Activated B cell treated with CpG ODN at 0.5 μM for 24 hours (primary cell): Measurements from ENCODE around the gene IL22RA1. TPM values are rescaled to one million over a fixed set of nuclear protein-coding genes. Genes with fewer than 3 reads are reported as not detected.

Experiments used
- ATAC-seq: fragments of 200-7000 bp; cut with Tn5 transposase; one replicate; pipeline ENCODE4 v1.10.0; 2021; ENCODE audit warnings: low read depth, mild to moderate bottlenecking, moderate library complexity
- CTCF ChIA-PET: fragments of 350-600 bp; sonication (Branson Sonifier 250); formaldehyde crosslinking; loops from one replicate; lab custom pipeline; 2021; ENCODE audit warnings: antibody characterized with exemption; lab: Charles Lee
- POLR2A ChIA-PET: fragments of 350-600 bp; sonication (Branson Sonifier 250); formaldehyde crosslinking; loops from one replicate; lab custom pipeline; 2021; ENCODE audit warnings: antibody characterized with exemption; lab: Charles Lee
- DNase-seq: peaks from one replicate; pipeline ENCODE4 v3.0.0; 2022
- H3K27ac Mint-ChIP-seq: one replicate; pipeline ENCODE4 v1.8.0; 2020; ENCODE audit warnings: mixed read lengths
- H3K27me3 Mint-ChIP-seq: one replicate; pipeline ENCODE4 v1.8.0; 2021; ENCODE audit warnings: mixed read lengths
- H3K36me3 Mint-ChIP-seq: one replicate; pipeline ENCODE4 v1.8.0; 2021; ENCODE audit warnings: low read depth, mixed read lengths
- H3K4me1 Mint-ChIP-seq: one replicate; pipeline ENCODE4 v1.8.0; 2021; ENCODE audit warnings: mixed read lengths
- H3K4me3 Mint-ChIP-seq: one replicate; pipeline ENCODE4 v1.8.0; 2020; ENCODE audit warnings: mild to moderate bottlenecking, mixed read lengths
- H3K9me3 Mint-ChIP-seq: one replicate; pipeline ENCODE4 v1.8.0; 2020; ENCODE audit warnings: mixed read lengths
- intact Hi-C: fragments of 100-400 bp; cut with micrococcal nuclease; formaldehyde crosslinking; loops from one replicate; pipeline ENCODE4 v1.15.1; 2024
- total RNA-seq: library from RNA; stranded (reverse); gene quantifications from 2 replicates; pipeline ENCODE4 v1.2.3, GENCODE V29; 2022
- TF ChIP-seq, protein P1 (sequence below): fragments of 200-600 bp; IDR thresholded peaks from one replicate; pipeline ENCODE4 v1.8.0; 2022; ENCODE audit warnings: antibody characterized with exemption, mild to moderate bottlenecking

The IL22RA1 gene
- total RNA-seq, 1 donor from 2014 or later, result 0.09 TPM

DNA sequence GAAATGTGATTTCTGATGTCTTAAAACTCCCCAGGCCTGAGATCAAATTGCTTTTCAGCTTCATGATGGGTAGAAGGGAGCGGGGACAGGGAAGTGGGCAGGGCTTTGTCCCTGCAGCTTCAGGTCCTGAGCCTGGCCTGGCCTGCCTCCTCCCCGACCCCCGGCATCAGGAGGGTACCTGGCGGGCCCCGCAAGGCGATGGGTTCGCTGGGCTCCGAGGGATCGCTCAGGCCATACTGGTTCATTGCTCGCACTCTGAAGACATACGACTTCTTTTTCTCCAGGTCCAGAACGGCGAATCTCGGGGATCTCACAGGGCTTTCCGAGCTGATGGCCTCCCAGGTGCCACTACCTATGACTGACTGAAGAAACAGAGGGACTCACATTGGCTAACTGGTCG, 56.5 kb downstream of the IL22RA1 start:
- H3K4me3 Mint-ChIP-seq, result no peak overlapping the region
- intact Hi-C loops, result no loop called here
- no peak for ATAC-seq
- ChIA-PET POLR2A (no interaction called here), CTCF (no interaction called here)
- no peak for DNase-seq
- TF ChIP-seq, protein P1, sequence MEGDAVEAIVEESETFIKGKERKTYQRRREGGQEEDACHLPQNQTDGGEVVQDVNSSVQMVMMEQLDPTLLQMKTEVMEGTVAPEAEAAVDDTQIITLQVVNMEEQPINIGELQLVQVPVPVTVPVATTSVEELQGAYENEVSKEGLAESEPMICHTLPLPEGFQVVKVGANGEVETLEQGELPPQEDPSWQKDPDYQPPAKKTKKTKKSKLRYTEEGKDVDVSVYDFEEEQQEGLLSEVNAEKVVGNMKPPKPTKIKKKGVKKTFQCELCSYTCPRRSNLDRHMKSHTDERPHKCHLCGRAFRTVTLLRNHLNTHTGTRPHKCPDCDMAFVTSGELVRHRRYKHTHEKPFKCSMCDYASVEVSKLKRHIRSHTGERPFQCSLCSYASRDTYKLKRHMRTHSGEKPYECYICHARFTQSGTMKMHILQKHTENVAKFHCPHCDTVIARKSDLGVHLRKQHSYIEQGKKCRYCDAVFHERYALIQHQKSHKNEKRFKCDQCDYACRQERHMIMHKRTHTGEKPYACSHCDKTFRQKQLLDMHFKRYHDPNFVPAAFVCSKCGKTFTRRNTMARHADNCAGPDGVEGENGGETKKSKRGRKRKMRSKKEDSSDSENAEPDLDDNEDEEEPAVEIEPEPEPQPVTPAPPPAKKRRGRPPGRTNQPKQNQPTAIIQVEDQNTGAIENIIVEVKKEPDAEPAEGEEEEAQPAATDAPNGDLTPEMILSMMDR, result no peak
- no peaks in the 10 kb centered on the region for H3K9me3 Mint-ChIP-seq
- no peak overlapping the region for H3K27ac Mint-ChIP-seq
- H3K27me3 Mint-ChIP-seq, result no peaks in the 10 kb centered on the region
- H3K36me3 Mint-ChIP-seq, result no peaks in the 10 kb centered on the region
- no peaks in the 10 kb centered on the region for H3K4me1 Mint-ChIP-seq

DNA sequence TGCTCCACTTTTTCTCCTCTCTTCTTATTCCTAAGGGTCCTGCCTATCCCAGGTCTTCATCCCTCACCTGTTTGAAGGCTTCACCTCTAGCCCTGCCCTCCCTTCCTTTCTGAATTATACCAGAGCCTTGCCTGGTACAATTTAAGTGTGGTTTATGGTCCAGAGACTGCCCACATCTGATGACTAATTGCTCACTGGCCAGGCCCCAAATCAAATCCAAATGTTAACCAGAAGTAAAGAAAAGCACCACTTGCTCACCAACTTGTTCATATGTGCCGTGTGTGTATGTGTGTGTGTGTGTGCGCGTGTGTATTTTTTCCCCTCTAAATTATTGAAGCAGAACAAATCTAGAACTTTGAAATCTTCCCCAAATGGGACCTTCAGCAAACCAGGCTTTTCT, 57.4 kb downstream of the IL22RA1 start:
- CTCF ChIA-PET, result no interaction called here
- no peak for DNase-seq

DNA sequence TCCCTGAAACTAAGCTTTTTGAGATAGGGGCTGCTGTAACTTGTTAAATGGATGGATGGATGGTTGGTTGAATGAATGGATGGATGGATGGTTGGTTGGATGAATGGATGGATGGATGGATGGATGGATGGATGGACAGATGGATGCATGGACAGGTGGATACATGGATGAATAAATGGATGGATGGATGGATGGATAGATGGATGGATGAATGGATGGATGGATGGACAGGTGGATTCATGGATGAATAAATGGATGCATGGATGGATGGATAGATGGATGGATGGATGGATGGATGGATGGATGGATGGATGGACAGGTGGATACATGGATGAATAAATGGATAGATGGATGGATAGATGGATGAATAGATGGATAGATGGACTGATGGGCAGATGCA, 57.9 kb downstream of the IL22RA1 start:
- intact Hi-C loops, result no loop called here
- Mint-ChIP-seq H3K27ac (no peak overlapping the region), H3K27me3 (peaks cover 3% of the 10 kb centered on the region), H3K4me1 (no peaks in the 10 kb centered on the region), H3K9me3 (no peaks in the 10 kb centered on the region), H3K4me3 (no peak overlapping the region), H3K36me3 (no peaks in the 10 kb centered on the region)
- POLR2A ChIA-PET, result no interaction called here
- TF ChIP-seq, protein P1, result no peak
- CTCF ChIA-PET, result no interaction called here
- DNase-seq (no peak), ATAC-seq (no peak)

More for the DNA sequence above, 57.4 kb downstream of the IL22RA1 start:
- Mint-ChIP-seq H3K9me3 (no peaks in the 10 kb centered on the region), H3K4me1 (no peaks in the 10 kb centered on the region), H3K27ac (no peak overlapping the region), H3K36me3 (no peaks in the 10 kb centered on the region), H3K27me3 (peaks cover 3% of the 10 kb centered on the region), H3K4me3 (no peak overlapping the region)
- intact Hi-C loops, result no loop called here
- POLR2A ChIA-PET, result no interaction called here
- no peak for ATAC-seq
- TF ChIP-seq, protein P1, result no peak

DNA sequence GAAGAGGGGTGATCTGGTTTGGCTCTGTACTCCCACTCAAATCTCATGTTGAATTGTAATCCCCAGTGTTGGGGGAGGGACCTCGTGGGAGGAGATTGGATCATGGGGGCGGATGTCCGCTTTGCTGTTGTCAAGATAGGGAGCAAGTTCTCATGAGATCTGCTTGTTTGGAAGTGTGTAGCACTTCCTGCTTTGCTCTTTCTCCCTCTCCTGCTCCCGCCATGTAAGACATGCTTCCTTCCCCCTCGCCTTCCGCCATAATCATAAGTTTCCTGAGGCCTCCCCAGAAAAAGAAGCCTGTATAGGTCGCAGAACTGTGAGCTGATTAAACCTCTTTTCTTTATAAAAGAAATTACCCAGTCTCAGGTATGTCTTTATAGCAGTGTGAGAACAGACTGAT, 58.9 kb downstream of the IL22RA1 start:
- intact Hi-C loops, result no loop called here
- TF ChIP-seq, protein P1, result no peak
- Mint-ChIP-seq H3K4me3 (no peak overlapping the region), H3K4me1 (no peaks in the 10 kb centered on the region), H3K36me3 (no peaks in the 10 kb centered on the region), H3K27me3 (peaks cover 3% of the 10 kb centered on the region), H3K27ac (no peak overlapping the region), H3K9me3 (no peaks in the 10 kb centered on the region)
- ChIA-PET POLR2A (no interaction called here), CTCF (no interaction called here)
- no peak for DNase-seq
- ATAC-seq, result no peak

DNA sequence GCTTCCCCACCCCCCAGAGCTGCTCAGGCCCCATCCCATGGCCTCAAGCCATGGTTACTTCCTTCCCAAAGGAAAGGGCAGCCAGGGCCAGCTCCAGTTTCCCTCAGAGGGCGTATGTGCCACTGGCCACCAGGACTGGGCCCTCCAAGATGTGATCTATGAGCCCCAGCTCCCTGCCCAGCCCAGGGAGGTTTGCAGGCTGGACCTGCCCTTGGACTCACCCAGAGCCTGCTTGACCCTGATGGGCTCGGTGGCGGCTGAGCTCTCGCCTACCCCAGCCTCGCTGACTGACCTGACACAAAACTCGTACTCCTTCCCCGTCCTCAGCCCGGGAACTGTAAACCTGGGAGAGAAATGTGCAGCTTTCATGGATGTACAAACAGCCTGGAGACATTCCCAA, 60.6 kb downstream of the IL22RA1 start:
- H3K27me3 Mint-ChIP-seq, result peaks cover 3% of the 10 kb centered on the region
- POLR2A ChIA-PET, result no interaction called here
- no peaks in the 10 kb centered on the region for H3K9me3 Mint-ChIP-seq
- no peak overlapping the region for H3K4me3 Mint-ChIP-seq
- CTCF ChIA-PET, result interaction anchor here (0.9 kb wide), 1 partner anchor 10 kb away, joined by 3 read pairs; no protein-coding TSS in a partner anchor
- no peaks in the 10 kb centered on the region for H3K4me1 Mint-ChIP-seq
- no peaks in the 10 kb centered on the region for H3K36me3 Mint-ChIP-seq
- no peak overlapping the region for H3K27ac Mint-ChIP-seq
- no peak for DNase-seq
- ATAC-seq, result no peak
- intact Hi-C loops, result no loop called here
- TF ChIP-seq, protein P1, result no peak
